Activated CD8-positive, alpha-beta memory T cell treated with anti-CD3 and anti-CD28 coated beads for 36 hours (primary cell): ENCODE measurements around the gene CLNK. TPM values are rescaled to one million over a fixed set of nuclear protein-coding genes. Genes with fewer than 3 reads are reported as not detected.

Source experiments
- CTCF ChIA-PET: fragments of 350-600 bp; sonication (Branson Sonifier 250); formaldehyde crosslinking; loops from one replicate; lab custom pipeline; 2021; ENCODE audit warnings: antibody characterized with exemption; lab: Charles Lee
- POLR2A ChIA-PET: fragments of 350-600 bp; sonication (Branson Sonifier 250); formaldehyde crosslinking; loops from one replicate; lab custom pipeline; 2021; ENCODE audit warnings: antibody characterized with exemption; lab: Charles Lee
- total RNA-seq, 2 experiments: library from RNA; stranded (reverse); gene quantifications; one replicate each; pipeline ENCODE4 v1.2.3, GENCODE V29; 2021

CLNK gene
- total RNA-seq, 2 experiments from 2014 or later: 0.06 to 0.13 TPM

DNA sequence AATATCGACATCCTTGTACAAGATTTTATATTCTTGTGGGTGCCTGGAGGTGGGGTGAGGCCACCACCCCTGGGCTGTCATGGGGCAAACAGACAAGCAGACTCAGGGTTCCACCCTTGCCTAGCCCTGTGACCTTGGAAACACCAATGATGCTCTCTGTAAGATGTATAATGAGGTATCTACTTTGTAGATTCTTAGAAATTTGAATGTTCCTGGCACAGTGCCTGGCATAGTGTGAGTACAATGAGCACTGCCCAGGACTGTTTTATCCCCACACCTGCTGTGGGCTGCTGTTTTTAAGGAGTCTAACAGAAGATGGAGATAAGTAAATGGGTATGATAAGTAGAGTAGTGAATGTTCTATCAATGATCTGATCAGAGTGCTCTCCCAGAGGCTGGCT lies 230.4 kb downstream of the CLNK start:
- ChIA-PET POLR2A (no interaction called here), CTCF (no interaction called here)

DNA sequence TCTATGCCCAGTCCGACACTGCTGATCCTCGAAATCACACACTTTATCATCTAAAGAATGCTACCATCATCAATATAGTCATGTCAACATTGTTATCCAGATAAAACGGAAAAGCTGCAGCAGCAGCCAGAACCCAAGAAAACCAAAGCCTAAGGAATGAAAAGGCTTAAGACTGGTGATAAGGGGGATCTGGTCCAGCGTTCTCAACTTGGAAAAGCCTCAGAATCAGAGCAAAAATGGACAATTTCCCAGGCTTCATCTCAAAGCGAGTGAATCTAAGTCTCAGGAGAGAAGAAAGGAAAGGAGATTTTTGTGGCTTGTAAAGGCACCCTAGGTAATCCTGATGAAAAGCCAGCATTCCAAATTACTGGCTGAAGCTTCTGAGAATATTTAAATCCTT lies 235.6 kb downstream of the CLNK start:
- ChIA-PET POLR2A (no interaction called here), CTCF (interaction anchor here (0.7 to 1.1 kb wide), 2 partner anchors 12 to 250 kb away, joined by 3 read pairs; no protein-coding TSS in a partner anchor)

DNA sequence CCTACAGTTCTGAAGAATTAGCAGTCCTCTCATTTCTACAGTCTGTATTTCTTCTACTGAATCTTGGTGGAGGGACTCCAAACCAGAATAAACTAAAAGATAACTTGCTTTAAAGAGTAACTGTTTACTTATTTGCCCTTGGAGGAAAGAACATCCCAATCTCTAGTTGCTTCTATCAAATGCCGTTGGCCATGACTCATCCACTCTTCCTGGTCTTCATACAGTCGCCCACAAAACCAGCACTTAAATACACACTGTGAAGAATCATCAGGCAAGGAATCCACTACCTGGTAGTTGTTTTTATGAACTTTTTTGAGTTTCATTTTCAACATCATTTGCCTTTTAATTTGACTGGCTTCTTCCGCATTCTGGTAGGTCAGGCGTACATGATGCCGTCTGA lies 241.6 kb downstream of the CLNK start:
- ChIA-PET CTCF (no interaction called here), POLR2A (no interaction called here)

DNA sequence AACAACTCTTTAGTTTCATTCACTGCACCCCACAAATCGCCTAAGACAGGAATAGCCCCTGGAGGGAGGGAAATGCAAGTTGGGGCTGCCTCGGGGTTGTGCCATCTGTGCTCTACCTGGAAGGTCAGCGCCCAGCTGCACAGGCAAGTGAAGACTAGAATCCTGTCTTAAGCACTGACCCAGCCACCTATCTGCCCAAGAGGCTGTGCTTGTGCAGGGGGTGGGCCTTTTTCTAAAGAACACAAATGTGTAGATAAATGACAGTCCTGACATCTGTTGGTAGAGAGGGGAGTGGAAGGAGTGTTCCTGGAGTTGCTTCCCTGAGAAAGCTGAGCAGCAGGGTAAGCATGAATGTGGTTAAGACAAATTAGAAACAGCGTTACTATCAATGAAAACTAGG lies 243.1 kb downstream of the CLNK start:
- POLR2A ChIA-PET: no interaction called here
- CTCF ChIA-PET: interaction anchor here (0.9 kb wide), 1 partner anchor 19 kb away, joined by 3 read pairs; no protein-coding TSS in a partner anchor

DNA sequence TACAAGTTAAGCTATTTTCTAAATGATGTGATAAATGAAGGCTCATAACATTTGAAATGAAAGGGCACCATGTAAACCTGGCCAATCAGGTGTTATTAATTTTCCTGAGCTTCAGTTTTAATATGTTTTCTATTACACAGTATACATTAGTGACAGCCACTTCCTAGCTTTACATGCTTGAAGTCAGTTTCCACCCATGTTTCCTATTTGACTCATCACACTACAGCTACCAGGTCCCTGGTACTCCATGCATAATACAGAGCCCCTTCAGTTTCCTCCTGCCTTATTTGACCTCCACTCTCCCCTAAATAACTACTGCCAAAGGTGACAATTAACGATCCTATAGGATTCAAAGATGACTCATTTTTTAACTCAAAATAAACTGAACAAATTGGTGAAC lies 245.6 kb downstream of the CLNK start:
- ChIA-PET POLR2A (no interaction called here), CTCF (no interaction called here)

DNA sequence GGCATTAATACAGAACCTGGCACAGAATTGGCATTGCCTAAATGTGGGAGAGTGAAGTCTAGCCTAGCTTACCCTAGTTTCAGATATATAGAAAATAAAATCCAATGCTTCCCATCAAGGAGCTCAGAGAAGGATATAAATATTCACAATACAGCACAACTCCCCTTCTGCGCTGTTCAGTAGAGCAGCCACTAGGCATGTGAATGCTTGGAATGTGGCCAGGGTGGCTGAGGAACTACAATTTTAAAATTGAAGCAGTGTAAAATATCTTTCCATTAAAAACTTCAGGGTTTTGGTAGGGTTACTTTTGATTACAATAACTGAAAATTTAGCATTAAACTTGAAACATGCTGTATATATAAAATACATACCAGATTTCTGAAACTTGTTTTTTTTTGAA lies 246.8 kb downstream of the CLNK start:
- ChIA-PET CTCF (no interaction called here), POLR2A (no interaction called here)

Other genes starting within 250 kb of the CLNK start
- 10 to 100 TPM; 13.0 to 18.4 TPM for gene ZNF518B, start 227.3 kb downstream of the CLNK start, total RNA-seq